OCI-LY1 (cell line): Measurements from ENCODE around the gene AIRE.

Source experiments
- H2AFZ ChIP-seq: fragments of 200-600 bp; sonication (generic), shearing (Covaris generic); 2 replicates; pipeline ENCODE4 v1.6.0; 2014; ENCODE audit warnings: antibody characterized with exemption, mild to moderate bottlenecking, low read length
- H3F3A ChIP-seq: fragments of 200-600 bp; sonication (generic), shearing (Covaris generic); 2 replicates; pipeline ENCODE4 v1.6.0; 2014; ENCODE audit warnings: mild to moderate bottlenecking, antibody characterized with exemption, low read length, moderate library complexity; ENCODE audit not compliant: insufficient read depth
- H3K27ac ChIP-seq: fragments of 200-600 bp; sonication (generic); 2 replicates; pipeline ENCODE4 v1.5.1; 2014; ENCODE audit warnings: low read length, mixed run types, mild to moderate bottlenecking, low read depth; ENCODE audit not compliant: poor library complexity, severe bottlenecking
- H3K27me3 ChIP-seq: fragments of 200-600 bp; sonication (generic); 2 replicates; pipeline ENCODE4 v1.6.0; 2014; ENCODE audit warnings: antibody characterized with exemption, mild to moderate bottlenecking, low read length, moderate library complexity; ENCODE audit not compliant: insufficient read depth
- H3K36me3 ChIP-seq: fragments of 200-600 bp; sonication (generic); 2 replicates; pipeline ENCODE4 v1.6.1; 2014; ENCODE audit warnings: mild to moderate bottlenecking, antibody characterized with exemption, low read length, moderate library complexity, mixed read lengths; ENCODE audit not compliant: insufficient read depth
- H3K4me1 ChIP-seq: fragments of 200-600 bp; sonication (generic); 2 replicates; pipeline ENCODE4 v1.5.1; 2014; ENCODE audit warnings: mild to moderate bottlenecking, low read length, moderate library complexity; ENCODE audit not compliant: insufficient read depth, severe bottlenecking
- H3K4me2 ChIP-seq: fragments of 200-600 bp; sonication (generic), shearing (Covaris generic); 2 replicates; pipeline ENCODE4 v1.6.1; 2014; ENCODE audit warnings: low read length
- H3K4me3 ChIP-seq: fragments of 200-600 bp; sonication (generic); 2 replicates; pipeline ENCODE4 v1.5.1; 2014; ENCODE audit warnings: low read length, low read depth, mild to moderate bottlenecking, mixed read lengths; ENCODE audit not compliant: poor library complexity, severe bottlenecking
- H3K79me2 ChIP-seq: fragments of 200-600 bp; shearing (Covaris generic); 2 replicates; pipeline ENCODE4 v1.6.1; 2016; ENCODE audit warnings: mixed run types, low read length, mixed read lengths; ENCODE audit not compliant: insufficient read depth
- H3K9ac ChIP-seq: fragments of 200-600 bp; sonication (generic), shearing (Covaris generic); 2 replicates; pipeline ENCODE4 v1.6.1; 2014; ENCODE audit warnings: mild to moderate bottlenecking, low read length, mixed read lengths
- H3K9me2 ChIP-seq: fragments of 200-600 bp; sonication (generic), shearing (Covaris generic); 2 replicates; pipeline ENCODE4 v1.6.1; 2014; ENCODE audit warnings: low read depth, mild to moderate bottlenecking, low read length, mixed read lengths
- H3K9me3 ChIP-seq: fragments of 200-600 bp; shearing (Covaris generic); 2 replicates; pipeline ENCODE4 v1.6.1; 2014; ENCODE audit warnings: low read length, mixed read lengths
- H4K20me1 ChIP-seq: fragments of 200-600 bp; sonication (generic), shearing (Covaris generic); 2 replicates; pipeline ENCODE4 v1.6.0; 2016; ENCODE audit warnings: mild to moderate bottlenecking, low read length; ENCODE audit not compliant: insufficient read depth
- EZH2 ChIP-seq: fragments of 200-600 bp; sonication (generic), shearing (Covaris generic); IDR thresholded peaks from 2 replicates; pipeline ENCODE4 v1.8.0; 2017; ENCODE audit warnings: borderline replicate concordance, mixed run types, mild to moderate bottlenecking, antibody characterized with exemption, low read length, moderate library complexity, mixed read lengths
- TF ChIP-seq, protein P1 (sequence below): fragments of 200-600 bp; sonication (generic), shearing (Covaris generic); IDR thresholded peaks from 2 replicates; pipeline ENCODE4 v1.5.1; 2017; ENCODE audit warnings: mild to moderate bottlenecking, antibody characterized with exemption, low read length, moderate library complexity, mixed read lengths

The AIRE gene

GRCh38 chr21:44272284-44272858 lies 13.3 kb upstream of the AIRE start:
- Histone ChIP-seq H3K4me1 (no peaks in the 10 kb centered on the region), H3K79me2 (no peaks in the 10 kb centered on the region), H2AFZ (no peak overlapping the region), H3K9ac (no peak overlapping the region), H3K27me3 (peaks cover 10% of the 10 kb centered on the region; the same call in 1 of the 2 replicates), H3K27ac (no peak overlapping the region), H3K4me3 (no peak overlapping the region), H3K4me2 (no peak overlapping the region), H3F3A (no peaks in the 10 kb centered on the region), H4K20me1 (no peaks in the 10 kb centered on the region), H3K9me3 (no peaks in the 10 kb centered on the region), H3K9me2 (no peaks in the 10 kb centered on the region), H3K36me3 (no peaks in the 10 kb centered on the region)
- no peak for TF ChIP-seq EZH2
- TF ChIP-seq, protein P1, sequence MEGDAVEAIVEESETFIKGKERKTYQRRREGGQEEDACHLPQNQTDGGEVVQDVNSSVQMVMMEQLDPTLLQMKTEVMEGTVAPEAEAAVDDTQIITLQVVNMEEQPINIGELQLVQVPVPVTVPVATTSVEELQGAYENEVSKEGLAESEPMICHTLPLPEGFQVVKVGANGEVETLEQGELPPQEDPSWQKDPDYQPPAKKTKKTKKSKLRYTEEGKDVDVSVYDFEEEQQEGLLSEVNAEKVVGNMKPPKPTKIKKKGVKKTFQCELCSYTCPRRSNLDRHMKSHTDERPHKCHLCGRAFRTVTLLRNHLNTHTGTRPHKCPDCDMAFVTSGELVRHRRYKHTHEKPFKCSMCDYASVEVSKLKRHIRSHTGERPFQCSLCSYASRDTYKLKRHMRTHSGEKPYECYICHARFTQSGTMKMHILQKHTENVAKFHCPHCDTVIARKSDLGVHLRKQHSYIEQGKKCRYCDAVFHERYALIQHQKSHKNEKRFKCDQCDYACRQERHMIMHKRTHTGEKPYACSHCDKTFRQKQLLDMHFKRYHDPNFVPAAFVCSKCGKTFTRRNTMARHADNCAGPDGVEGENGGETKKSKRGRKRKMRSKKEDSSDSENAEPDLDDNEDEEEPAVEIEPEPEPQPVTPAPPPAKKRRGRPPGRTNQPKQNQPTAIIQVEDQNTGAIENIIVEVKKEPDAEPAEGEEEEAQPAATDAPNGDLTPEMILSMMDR = no peak

DNA sequence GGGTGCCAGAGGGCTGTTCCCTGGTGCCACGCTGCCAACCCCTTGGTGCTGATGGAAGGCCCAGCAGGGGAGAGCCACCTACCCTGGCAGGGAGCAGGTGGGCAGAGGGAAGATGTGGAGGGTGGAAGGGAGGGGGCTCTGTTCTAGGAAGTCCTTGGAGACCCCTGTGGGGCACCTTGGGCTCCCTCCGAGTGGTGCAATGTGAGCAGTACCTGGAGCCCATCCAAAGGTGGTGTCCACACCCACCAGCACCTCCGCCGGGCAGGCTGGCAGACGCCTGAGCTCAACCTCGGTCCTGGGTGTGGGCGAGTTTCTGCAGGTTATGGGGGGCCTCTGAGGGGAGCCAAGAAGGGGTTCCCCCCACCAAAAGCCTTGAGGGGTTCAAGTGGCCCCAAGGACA lies 12.6 kb upstream of the AIRE start:
- Histone ChIP-seq H4K20me1 (no peaks in the 10 kb centered on the region), H3K9me2 (no peaks in the 10 kb centered on the region), H3K79me2 (no peaks in the 10 kb centered on the region), H3K27ac (no peak overlapping the region), H3K4me3 (no peak overlapping the region), H3K27me3 (peaks cover 10% of the 10 kb centered on the region; the same call in 1 of the 2 replicates), H2AFZ (no peak overlapping the region), H3K4me2 (no peak overlapping the region), H3K9ac (no peak overlapping the region), H3K36me3 (no peaks in the 10 kb centered on the region), H3K4me1 (no peaks in the 10 kb centered on the region), H3F3A (no peaks in the 10 kb centered on the region), H3K9me3 (no peaks in the 10 kb centered on the region)
- TF ChIP-seq, protein P1 = no peak
- TF ChIP-seq EZH2 = no peak

GRCh38 chr21:44275041-44275440 lies 10.6 kb upstream of the AIRE start:
- no peak overlapping the region for H3K4me2 ChIP-seq
- H3K9ac ChIP-seq = no peak overlapping the region
- H3K9me3 ChIP-seq = no peaks in the 10 kb centered on the region
- no peaks in the 10 kb centered on the region for H3K4me1 ChIP-seq
- 0 out of 2 replicates have a peak, but pooled peaks cover 10% of the 10 kb centered on the region for H3K27me3 ChIP-seq
- no peaks in the 10 kb centered on the region for H4K20me1 ChIP-seq
- H3K9me2 ChIP-seq = no peaks in the 10 kb centered on the region
- TF ChIP-seq, protein P1 = no peak
- TF ChIP-seq EZH2 = no peak
- H2AFZ ChIP-seq = no peak overlapping the region
- H3F3A ChIP-seq = no peaks in the 10 kb centered on the region
- no peak overlapping the region for H3K27ac ChIP-seq
- no peaks in the 10 kb centered on the region for H3K79me2 ChIP-seq
- no peak overlapping the region for H3K4me3 ChIP-seq
- H3K36me3 ChIP-seq = no peaks in the 10 kb centered on the region
